Measurements from ENCODE around the gene SPOP.
"Not testable (repeated sequence)": the region's sequence is repeated elsewhere in the genome, so short reads cannot be mapped to it uniquely, and the experiment has no call there.

Gene SPOP

GRCh38 chr17:49550764-49551163 lies 127.1 kb downstream of the SPOP start:
- DNase-seq (ENCODE audit: low read depth in 2 of 2), result not testable (repeated sequence)

GRCh38 chr17:49549691-49550678 lies 127.9 kb downstream of the SPOP start:
- no peak for DNase-seq (ENCODE audit: low read depth in 2 of 2)

- no peak for DNase-seq (ENCODE audit: low read depth in 2 of 2)
Measured at GRCh38 chr17:49549311-49549605, 128.6 kb downstream of the SPOP start.
